ENCODE measurements around the gene LDLRAP1.
"Not testable (repeated sequence)": the region's sequence is repeated elsewhere in the genome, so short reads cannot be mapped to it uniquely, and the experiment has no call there.

The LDLRAP1 gene

DNA sequence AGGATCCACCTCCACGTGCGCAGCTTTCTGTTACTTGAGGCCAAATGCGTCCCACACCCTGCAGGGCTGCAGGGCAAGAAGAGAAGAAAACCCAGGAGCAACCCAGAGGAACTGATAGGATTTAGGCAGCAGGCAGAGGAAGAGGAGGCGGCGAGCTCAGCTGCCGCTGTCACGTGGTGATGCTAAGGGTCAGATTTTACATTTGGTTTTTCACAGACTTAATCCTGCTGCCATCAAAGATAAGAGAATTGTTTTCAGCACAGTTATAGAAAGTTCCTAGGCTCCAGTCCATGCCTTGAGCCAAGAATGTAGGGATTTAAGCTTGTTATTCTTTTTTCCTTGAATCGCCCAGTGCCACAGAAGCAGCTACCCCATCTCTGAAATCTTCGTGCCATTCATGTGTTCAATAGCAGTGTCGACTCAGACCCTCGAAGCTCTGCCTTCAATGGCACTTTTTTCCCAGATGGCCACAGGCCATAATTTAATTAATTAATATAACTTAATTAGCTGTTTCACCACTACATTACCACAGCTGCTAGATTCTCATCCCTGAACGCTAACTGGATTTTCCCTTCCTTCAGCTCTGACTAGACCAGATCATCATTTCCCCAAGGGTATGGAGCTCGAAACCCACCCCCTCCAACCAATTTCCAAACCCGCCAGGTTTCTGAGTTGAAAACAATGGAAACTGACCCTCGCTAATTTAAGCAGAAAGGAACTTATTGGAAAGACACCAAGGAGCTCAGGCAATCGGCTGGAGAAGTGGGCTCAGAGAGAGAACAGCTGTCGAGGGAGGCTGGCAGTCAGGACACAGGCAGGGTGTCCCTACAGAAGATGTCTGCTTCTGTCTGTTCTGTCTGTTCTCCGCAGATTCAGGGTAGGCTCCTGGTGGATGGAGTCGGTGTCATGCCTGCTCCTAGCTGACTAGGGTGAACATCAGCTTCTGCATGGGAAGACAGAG is 36.2 kb downstream of the LDLRAP1 start:
- DNase-seq, result no peak

DNA sequence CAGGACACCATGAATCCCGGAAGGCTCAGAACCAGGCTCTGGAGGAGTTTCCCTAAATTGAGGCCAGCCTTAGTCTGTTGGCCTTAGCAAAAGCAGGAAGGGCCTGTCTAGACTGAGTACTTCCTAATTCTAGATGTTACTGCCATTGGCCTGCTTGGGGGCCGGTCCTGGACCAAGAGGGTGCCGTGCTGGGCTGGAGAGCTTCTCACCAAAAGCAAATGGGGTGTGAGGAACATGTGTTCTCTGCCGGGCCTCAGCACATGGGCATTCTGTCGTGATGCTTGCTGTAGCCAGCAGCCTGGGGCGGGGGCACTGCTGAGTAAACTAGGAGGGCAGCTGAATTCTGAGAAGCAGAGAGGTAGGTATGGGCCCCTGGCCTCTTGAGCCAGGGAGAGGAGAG is 37.5 kb downstream of the LDLRAP1 start:
- DNase-seq, result no peak

- no peak for DNase-seq
These were observed 38.4 kb downstream of the LDLRAP1 start for GRCh38 chr1:25581764-25582163.

GRCh38 chr1:25583519-25584370 is 40.3 kb downstream of the LDLRAP1 start:
- DNase-seq, result no peak

- no peak for DNase-seq
These were observed 42.8 kb downstream of the LDLRAP1 start for GRCh38 chr1:25586181-25586588.

DNA sequence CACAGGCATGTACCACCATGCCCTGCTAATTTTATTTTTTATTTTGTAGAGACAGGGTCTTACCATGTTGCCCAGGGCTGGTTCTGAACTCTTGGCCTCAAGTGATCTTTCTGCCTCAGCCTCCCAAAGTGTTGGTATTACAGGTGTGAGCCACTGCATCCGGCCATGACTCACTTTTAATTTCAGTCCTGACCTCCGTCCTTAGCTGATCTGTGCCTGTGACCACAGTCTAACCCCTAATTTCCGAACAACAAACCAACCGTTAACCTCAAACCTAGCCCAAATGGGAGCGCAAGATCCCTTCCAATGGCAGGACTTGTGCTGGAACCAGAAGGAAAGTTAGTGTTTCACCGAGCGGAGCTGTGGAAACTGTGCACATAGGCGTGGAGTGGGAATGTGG is 43.9 kb downstream of the LDLRAP1 start:
- DNase-seq, result no peak

DNA sequence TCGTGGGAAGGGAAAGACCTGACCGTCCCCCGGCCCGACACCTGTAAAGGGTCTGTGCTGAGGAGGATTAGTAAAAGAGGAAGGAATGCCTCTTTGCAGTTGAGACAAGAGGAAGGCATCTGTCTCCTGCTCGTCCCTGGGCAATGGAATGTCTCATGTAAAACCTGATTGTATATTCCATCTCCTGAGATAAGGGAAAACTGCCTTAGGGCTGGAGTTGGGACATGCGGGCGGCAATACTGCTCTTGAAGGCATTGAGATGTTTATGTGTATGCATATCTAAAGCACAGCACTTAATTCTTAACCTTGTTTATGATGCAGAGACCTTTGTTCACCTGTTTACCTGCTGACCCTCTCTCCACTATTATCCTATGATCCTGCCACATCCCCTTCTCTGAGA is 44.8 kb downstream of the LDLRAP1 start:
- DNase-seq, result not testable (repeated sequence)

DNA sequence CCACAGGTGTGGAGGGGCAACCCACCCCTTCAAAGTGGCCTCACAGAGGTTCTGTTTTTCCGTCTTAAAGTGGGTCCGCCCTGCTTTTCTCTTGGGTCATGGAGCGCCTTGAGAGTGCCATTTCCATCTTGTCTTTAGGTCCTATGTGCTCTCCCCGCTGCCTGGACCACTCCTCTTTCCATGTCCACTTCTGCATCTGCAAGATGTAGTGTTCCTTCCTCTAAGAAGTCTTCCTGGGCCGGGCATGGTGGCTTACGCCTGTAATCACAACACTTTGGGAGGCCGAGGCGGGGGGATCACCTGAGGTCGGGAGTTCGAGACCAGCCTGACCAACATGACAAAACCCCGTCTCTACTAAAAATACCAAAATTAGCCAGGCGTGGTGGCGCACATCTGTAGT is 45.4 kb downstream of the LDLRAP1 start:
- DNase-seq, result not testable (repeated sequence)

DNA sequence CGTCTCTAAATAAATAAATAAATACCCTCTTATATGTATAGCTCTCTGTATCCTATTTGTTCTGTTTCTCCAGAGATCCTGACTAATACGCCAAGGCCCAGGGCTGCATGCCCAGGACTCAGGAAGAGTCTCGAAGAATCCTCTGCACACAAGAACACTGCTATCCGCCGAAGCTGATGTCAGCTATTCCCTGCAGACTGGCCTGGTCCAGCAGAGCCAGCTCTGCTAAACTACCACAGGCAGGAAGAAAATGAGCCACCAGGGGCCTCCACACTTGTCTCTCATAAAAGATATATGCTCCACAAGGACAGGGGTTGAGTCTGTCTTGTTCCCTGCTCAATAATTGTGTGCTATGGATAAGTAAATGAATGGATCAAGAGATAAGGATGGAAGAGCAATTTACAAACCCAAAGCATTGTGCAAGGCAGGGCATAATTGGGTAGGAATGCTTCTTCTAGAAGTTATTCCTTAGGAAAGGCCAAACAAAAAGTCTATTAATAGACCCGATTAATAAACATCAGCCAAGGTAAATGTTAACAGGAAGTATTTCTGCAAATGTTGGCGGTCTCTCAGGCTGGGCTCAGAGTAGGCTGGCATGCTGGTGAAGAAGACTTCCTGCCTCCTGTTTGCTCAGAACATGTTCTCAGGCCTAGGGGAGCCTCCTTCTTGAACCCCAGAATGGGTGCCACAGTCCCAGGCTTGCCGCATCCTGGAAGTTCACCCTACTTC is 46.9 kb downstream of the LDLRAP1 start:
- DNase-seq, result no peak

DNA sequence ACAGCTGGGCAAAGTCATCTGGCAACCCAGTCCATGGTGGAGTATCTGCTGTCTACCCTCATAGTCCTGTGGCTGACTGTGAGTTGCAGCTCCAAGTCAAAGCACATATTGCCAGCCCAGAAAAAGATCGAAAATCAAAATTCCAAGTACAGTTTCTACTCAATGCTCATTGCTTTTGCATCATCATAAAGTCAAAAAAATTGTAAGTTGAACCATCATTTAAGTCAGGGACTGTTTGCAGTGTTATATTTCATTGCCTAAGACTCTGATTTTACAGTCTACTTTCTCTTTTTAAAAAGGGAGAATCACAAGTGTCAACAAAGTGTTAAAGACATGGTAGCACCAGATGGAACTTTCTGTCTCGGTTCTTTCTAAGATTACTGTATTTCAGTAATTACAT is 50.5 kb downstream of the LDLRAP1 start:
- DNase-seq, result no peak

DNA sequence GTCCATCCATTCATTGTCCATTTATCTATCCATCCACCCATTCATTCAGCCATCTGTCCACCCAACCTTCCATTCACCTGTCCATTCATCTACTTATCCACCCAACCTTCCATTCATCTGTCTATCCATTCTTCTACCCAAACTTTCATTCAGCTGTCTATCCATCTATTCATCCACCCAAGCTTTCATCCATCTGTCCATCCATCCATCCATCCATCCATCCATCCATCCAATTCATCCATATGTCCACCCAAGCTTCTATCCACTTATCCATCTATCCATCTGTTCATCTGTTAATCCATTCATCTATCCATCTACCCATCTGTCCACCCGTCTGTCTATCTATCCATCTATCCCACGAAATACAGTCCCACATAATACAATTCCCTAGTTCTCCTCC is 51.6 kb downstream of the LDLRAP1 start:
- no peak for DNase-seq

DNA sequence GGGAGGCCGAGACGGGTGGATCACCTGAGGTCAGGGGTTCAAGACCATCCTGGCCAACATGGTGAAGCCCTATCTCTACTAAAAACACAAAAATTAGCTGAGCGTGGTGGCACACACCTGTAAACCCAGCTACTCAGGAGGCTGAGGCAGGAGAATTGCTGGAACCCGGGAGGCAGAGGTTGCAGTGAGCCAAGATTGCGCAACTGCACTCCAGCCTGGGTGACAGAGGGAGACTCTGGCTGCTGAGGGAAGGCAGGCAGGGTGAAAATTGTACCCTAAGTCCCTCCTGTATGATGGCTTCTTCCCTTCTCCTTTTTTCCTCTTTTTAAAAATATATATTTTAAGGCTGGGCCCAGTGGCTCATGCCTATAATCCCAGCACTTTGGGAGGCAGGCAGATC is 53.2 kb downstream of the LDLRAP1 start:
- DNase-seq, result not testable (repeated sequence)

- DNase-seq, result no peak
These were observed 55.5 kb downstream of the LDLRAP1 start for GRCh38 chr1:25598879-25599278.

- no peak for DNase-seq
These were observed 56.7 kb downstream of the LDLRAP1 start for GRCh38 chr1:25599969-25600610.

DNA sequence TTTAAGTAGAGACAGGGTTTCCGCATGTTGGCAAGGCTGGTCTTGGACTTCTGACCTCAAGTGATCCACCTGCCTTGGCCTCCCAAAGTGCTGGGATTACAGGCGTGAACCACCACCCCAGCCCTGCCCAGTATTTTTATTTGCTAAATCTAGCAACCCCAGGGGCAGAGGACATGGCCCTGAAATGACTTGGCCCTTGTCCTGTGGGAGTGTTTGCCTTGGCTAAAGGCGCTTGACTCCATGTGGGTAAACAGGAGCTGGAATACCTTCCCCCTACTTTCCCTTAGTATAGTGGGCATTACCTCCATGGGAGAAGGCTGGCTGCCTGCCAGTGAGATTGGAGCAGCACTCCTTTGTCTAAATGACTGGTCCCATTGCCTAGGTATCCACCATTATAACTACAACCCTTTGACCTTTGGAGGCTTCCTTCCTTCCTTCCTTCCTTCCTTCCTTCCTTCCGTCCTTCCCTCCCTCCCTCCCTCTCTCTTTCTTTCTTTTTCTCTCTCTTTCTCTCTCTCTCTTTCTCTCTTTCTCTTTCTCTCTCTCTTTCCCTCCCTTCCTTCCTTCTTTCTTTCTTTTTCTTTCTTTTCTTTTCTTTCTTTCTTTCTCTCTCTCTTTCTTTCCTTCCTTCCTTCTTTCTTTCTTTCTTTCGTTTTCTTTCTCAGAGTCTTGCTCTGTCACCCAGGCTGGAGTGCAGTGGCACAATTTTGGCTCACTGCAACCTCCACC is 57.7 kb downstream of the LDLRAP1 start:
- not testable (repeated sequence) for DNase-seq

DNA sequence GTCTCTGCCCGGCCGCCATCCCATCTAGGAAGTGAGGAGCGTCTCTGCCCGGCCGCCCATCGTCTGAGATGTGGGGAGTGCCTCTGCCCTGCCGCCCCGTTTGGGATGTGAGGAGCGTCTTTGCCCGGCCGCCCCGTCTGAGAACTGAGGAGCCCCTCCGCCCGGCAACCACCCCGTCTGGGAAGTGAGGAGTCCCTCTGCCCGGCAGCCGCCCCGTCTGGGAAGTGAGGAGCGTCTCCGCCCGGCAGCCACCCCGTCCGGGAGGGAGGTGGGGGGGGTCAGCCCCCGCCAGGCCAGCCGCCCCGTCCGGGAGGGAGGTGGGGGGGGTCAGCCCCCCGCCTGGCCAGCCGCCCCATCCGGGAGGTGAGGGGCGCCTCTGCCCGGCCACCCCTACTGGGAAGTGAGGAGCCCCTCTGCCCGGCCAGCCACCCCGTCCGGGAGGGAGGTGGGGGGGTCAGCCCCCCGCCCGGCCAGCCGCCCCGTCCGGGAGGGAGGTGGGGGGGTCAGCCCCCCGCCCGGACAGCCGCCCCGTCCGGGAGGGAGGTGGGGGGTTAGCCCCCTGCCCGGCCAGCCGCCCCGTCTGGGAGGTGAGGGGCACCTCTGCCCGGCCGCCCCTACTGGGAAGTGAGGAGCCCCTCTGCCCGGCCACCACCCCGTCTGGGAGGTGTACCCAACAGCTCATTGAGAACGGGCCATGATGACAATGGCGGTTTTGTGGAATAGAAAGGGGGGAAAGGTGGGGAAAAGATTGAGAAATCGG is 60.6 kb downstream of the LDLRAP1 start:
- DNase-seq, result not testable (repeated sequence)

- no peak for DNase-seq
These were observed 63.7 kb downstream of the LDLRAP1 start for GRCh38 chr1:25607123-25607522.

- peak; percentile 72 for DNase-seq
These were observed 65.2 kb downstream of the LDLRAP1 start for GRCh38 chr1:25608488-25609178.

GRCh38 chr1:25609921-25610320 is 66.5 kb downstream of the LDLRAP1 start:
- DNase-seq, result no peak
